ENCODE measurements around the gene ZNF540. TPM values are rescaled to one million over a fixed set of nuclear protein-coding genes. Genes with fewer than 3 reads are reported as not detected.

ZNF540 gene
- 1.1 and 4.2 TPM in 2 replicates for total RNA-seq

DNA sequence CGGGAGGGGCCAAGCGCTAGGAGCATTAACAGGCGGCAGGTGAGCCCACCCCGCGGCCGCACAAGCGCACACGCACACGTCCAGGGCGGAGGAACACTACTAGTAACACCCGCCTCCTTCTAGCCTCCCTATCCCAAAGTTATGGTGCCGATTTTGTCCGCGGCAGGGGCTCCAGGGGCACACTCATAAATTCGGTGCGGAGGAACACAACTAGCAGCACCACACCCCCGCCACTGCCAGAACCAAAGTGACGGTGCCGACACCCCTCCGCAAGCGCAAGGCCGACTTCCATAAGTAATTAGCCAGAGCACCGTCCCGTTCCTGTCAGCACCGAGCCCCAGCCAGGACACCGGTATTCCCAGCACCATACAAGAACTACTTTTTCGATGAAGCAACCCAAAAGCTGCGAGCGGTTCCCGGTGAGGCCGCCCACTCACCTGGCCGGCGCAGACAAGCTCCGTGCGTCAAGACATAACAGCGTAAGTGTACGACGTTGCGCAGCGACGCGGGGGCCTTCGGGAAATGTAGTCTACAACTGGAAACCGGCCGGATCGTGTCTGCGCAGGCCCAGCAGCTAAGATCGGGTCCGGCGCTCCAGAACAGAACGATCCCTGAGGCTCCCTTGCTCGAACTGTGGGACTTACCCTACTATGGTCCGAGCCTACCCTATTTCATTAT lies at the start of gene ZNF540, which contains the start of gene ZNF571:
ZNF540 (plus strand) TSS at position 573 of the 678 bp plus-strand sequence. CDS start 3,572 bp downstream, outside the sequence.
ZNF571 (minus strand) TSS at position 489 of the 678 bp plus-strand sequence. CDS start 8,116 bp downstream, outside the sequence.

DNA sequence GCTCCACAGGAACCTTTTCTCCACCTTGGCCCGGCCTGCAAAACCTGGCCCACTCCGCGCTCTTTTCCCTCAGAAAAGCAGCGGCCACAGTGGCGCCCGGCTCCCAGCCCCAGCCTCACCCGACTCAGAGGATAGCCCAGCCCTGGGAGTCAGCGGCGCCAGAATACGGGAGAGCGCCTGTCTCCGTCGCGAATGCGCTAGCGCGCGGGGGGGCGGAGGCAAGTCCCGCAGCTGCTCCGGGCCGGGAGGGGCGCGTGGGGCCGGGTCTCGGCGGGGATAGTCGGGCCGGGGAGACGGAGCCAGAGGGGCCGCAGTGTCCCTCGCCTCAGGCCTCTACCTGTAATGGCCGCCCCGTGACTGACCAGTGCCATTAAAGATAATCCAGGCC lies 60.6 kb downstream of the ZNF540 start, which contains the start of gene ZFP30:
ZFP30 (minus strand) TSS at position 165 of the 388 bp plus-strand sequence. CDS start 7,643 bp downstream, outside the sequence.

Other genes starting within 250 kb of the ZNF540 start
- gene ZNF527, start 223.8 kb upstream of the ZNF540 start, total RNA-seq, result 3.6 and 3.9 TPM in 2 replicates
- 3.5 and 3.6 TPM in 2 replicates for gene ZNF569, start 127.4 kb upstream of the ZNF540 start, total RNA-seq
- 6.1 TPM in 2 replicates for gene ZNF570, start 125.5 kb upstream of the ZNF540 start, total RNA-seq
- gene ZNF793, start 87.9 kb upstream of the ZNF540 start, total RNA-seq, result 1.1 and 1.8 TPM in 2 replicates
- gene ZNF571, start 84 bp upstream of the ZNF540 start, total RNA-seq, result 2.2 and 3.6 TPM in 2 replicates
- 7.7 and 12.0 TPM in 2 replicates for gene ZFP30, start 60.6 kb downstream of the ZNF540 start, total RNA-seq
- gene ZNF607, start 124.9 kb downstream of the ZNF540 start, total RNA-seq, result 3.9 and 5.4 TPM in 2 replicates
- 7.1 and 86.2 TPM in 2 replicates for gene ZNF573, start 184.7 kb downstream of the ZNF540 start, total RNA-seq